HG02970 (cell line): ENCODE measurements around the gene SLC6A11.

Experiments used
- ATAC-seq: cut with Tn5 transposase; IDR thresholded peaks from one replicate; pipeline ENCODE4 v1.9.1; 2021; ENCODE audit warnings: mild to moderate bottlenecking, moderate library complexity, moderate number of reproducible peaks; ENCODE audit not compliant: unreplicated experiment, low FRiP score

SLC6A11 gene

DNA sequence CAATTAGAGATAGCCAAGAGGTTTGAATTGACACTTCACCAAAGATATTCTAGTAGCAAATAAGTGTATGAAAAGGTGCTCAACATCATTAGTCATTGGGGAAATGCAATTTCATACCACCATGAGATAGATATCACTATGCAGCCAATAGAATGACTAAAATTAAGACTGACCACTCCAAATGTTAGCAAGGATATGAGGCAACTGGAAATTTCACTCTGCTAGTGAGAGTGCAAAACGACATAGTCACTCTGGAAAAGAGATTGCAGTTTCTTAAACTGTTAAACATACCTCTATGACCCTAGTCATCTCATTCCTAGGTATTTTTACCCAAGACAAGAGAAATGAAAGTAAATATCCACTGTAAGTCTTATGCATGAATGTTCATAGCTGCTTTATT, 27.6 kb upstream of the SLC6A11 start:
- ATAC-seq = no peak

DNA sequence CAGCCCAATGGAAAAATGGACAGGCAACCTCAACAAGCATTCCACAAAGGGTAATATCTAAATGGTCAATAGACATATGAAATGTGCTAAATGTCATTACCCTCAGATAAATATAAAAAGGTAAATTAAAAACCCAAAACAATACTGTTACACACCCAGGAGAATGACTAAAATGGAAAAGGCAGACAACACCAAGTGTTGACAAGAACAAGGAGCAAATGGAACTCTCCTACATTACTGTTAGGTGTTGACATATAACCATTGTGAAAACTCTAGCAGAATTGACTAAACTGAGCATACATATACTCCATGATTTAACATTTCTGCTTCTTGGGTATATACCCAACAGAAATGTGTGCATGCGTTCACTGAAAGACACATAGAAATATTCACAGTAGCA, 25.3 kb upstream of the SLC6A11 start:
- no peak for ATAC-seq

DNA sequence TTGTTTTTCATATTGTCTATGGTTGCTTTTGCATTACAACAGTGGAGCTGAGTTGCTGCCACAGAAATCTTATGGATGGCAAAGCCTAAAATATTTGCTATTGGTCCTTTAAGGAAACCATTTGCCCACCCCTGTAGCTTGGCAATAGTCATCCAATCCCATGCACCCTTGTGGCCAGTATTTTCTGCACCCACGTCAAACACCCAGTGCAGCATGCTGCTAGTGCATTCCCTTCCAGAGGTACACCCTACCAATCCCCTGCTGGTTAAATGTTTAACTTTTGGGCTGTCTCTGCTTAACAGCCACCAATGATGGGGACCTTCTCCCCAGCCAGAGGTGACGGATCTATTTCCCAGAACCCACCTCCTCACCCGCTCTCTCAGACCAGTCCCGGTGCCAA, 23.8 kb upstream of the SLC6A11 start:
- ATAC-seq = no peak

DNA sequence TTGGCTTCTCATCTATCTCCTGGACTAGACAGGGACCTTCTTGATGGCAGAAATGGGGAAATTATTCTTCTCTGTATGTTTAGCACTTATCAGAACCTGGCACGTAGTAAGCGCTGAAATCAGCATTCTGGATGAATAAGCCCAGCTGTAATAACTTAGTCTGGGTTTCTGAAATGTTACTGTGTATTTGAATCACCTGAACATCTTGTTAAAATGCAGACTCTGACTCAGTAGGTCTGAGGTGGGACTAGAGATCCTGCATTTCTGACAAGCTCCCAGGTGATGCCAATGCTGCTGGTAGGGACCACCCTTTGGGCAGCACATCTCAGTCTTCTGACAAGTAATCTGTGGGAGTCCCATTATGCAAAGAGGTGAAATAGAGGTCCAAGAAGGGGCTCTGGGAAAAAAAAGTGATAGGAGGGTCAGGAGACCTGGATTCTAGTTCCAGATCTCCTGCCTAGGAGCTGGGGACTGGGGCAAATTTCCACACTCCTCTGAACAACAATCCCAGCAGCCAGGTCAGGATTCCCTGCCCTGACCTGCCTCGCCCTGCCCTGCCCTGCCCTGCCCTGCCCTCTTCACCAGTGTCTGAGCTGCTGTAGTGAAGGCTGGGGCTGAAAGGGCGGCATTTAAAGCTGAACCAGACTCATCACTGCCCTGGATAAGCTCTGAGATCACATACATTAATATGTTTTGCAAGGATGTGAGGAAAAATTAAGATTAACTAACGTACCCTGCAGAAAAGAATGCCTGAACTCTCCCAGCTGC, 17.2 kb upstream of the SLC6A11 start:
- no peak for ATAC-seq

DNA sequence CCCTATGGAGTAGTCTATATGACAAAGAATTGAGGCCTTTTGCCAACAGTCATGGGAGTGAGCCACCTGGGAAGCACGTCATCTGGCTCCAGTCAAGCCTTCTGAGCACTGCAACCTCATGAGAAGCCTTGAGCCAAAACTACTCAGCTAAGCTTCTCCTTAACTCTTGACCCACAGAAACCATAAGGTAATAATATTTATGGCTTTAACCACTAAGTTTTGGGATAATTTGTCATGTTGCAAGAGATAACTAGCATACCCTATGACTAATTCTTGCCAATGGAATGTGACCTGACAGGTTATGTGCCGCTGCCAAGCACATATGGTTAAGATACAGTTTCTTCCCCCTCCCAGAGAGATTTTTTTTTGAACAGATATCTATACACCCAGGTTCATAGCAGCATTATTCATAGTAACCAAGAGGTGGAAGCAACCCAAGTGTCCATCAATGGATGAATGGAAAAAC, 11.8 kb upstream of the SLC6A11 start:
- no peak for ATAC-seq

DNA sequence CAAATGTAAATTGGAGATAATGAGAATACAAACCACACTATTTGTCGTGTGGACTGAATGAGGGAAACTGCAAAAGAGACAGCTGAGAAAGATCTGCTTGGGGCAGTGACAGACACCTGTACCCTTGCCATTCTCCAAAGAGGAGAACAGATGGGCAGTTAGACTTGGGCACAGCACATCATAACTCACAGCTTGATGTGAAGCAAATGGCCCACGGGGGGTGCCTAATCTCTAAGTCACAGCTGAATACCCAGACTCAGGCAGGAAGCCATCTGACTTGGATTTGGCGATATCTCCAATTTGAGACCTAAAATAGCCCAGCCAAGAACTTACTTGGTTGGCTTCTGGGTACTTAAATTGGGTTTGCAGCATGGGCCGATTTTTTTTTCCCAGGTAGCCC, 10.0 kb upstream of the SLC6A11 start:
- ATAC-seq = no peak

DNA sequence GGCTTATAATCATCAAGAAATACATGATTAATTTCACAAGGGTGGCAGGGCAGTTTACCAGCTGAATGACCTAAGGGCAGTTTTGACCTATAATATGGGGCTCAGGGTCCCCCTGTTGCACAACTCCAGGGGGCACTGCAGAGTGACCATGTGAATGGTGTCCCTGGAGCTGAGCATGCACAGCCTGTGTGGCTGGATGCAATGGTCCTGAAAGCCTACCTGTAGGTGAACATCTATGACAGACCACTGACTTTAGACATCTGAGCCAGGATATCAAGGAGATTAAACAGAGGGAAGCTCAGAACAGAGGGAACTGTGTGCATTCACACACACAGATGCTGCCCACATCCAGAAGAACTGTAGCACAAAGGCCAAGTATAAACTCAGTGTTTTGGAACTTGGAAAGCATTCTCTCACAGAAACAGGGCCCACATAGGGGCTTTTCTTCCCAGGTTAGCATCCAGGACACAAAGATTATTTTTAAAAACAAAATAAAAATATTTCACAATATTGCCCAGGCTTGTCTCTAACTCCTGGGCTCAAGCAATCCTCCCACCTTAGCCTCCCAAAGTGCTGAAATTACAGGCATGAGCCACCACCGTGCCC, 7.8 kb upstream of the SLC6A11 start:
- ATAC-seq = no peak

DNA sequence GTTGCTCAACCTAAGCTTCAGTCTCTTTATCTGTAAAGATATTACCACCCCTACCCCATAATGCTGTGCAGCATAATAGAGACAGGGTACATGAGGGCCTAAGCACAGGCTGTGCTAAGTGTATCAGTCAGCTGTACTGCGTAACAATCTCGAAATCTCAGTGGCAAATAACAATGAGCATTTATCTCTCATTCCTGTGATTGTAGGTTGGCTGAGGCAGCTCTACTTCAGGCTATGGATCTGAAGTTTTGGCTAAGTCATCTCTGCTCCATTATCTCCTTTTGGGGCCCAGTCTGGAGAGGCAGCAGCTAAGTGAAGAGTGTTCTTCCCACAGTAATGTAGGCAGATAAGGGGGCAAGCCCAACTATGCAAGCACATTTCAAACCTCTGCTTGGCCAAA, 7.1 kb upstream of the SLC6A11 start:
- no peak for ATAC-seq

DNA sequence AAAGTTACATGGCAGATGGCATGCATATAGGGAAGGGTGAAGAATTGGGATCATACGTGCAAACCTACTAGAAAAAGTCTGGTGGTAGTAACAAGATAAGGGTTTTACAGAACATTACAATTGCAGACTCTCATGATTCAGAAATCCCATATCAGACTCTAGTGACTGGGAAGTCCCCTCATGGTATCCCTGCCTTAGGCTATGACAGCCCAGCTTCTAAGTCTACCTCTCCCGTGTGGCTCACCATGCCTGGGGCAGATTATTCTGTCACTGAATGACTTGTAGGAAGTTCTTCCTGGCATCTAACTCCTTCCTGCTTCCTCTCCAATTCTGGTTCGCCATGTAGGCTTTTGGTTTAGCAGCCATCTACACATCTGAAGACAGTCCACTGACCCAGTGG, 5.7 kb upstream of the SLC6A11 start:
- ATAC-seq = no peak

DNA sequence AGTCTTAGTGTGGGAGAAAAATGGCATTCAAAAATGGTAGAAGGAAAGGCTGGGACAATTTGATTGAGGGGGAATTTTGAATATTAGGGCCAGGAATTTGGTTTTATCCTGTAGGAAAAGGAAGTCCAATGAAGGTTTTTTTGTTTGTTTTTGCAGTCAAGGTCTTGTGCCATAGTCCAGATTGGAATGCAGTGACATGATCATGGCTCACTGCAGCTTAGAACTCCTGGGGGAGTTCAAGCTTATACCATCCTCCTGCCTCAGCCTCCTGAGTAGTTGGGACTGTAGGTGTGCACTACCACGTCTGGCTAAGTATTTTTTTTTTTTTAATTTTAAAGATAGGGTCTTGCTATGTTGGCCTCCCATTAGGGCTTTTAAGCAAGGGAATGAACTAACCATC, 2.6 kb upstream of the SLC6A11 start:
- ATAC-seq = no peak

DNA sequence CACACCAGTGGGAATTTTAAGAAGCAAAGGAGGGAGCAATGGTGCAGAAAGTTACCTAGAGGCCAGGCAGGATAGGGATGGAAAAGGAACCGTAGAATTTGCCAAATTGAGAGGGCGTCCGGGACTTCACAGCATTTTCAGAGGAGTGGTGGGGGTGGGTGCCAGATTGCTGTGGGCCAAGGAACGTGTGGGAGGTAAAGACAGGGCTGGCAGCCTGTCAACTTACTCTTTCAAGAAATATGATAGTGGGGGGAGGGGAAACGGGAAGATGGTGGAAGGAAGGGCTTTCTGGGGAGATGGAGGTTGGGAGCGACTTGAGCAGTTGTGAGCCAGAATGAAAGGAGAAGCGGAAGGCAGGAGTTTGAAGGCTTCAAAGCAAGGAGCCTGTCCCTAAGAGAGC, 1.4 kb upstream of the SLC6A11 start:
- ATAC-seq = no peak

DNA sequence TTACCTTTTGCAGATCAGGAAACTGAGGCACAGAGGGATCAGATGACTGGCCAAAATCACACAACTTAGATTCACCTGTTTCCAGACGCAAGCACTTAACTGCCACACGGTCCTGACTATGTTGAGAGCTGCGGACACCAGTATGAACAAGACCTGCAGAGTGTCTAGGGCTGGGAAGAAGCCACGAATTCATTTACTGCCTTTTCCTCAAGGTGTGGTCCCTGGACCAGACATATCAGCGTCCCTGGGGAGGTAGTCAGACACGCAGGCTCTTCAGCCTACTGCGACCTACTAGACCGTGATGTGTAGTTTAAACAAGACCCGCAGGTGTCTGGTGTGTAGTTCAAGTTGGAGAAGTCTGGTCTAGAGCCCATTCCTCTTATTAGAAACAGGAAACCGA, 541 bp upstream of the SLC6A11 start:
- ATAC-seq = no peak

DNA sequence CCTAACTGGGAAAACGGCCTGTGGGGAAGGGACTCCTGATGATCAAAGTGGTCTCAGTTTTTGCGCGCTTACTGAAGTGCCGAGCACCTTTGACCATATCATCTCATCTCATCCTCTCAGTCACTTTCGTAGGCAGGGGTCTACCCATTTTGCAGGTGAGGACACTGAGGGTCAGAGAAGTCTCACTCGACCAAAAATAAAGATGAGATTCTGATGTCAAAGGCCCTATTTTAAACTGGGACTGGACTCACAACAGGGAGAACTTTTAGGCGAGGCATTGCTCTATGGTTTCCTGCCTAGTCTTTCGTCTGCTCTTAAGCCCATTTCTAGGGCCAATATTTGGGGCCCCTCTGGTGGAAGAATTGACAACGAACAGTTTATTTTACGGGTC, 830 bp downstream of the SLC6A11 start:
- ATAC-seq = no peak

DNA sequence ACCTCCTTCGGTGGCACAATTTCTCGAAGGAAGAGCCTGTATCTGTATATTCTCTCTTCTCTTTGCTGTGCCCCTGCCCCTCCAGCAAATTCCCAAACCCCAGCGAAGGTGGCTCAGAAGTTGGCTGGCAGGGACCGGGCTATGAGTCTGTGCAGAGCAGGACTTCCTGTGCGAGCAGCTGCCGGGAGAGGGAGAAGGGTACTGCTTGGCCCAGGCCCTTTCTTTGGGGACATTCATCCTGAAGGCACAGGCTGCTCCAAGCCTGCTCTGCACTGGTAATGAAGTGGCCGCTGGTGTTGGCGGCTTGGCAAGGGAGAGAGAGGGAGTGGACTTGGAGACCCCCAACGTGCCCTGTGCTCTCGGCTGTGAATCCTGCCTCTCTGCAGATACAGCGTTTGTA, 1.5 kb downstream of the SLC6A11 start:
- ATAC-seq = no peak

DNA sequence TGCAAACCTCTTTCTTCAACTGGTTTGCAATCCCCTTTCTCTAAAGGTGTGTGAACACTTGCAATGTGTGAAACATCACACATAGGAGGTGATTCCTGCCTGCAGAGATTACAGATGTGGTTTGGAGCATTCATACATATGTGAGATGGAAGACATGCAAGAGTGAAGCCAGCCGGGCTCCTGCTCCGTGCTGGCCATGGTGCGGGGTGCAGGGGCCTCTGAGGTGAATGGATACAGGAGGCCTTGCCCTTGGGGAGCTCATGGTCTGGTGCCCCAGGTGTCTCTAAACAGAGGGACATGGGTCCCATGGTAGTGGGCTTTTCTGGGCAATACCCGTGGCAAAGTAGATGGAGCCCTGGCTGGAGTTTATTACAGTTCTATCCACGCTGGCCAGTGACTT, 6.0 kb downstream of the SLC6A11 start:
- no peak for ATAC-seq

DNA sequence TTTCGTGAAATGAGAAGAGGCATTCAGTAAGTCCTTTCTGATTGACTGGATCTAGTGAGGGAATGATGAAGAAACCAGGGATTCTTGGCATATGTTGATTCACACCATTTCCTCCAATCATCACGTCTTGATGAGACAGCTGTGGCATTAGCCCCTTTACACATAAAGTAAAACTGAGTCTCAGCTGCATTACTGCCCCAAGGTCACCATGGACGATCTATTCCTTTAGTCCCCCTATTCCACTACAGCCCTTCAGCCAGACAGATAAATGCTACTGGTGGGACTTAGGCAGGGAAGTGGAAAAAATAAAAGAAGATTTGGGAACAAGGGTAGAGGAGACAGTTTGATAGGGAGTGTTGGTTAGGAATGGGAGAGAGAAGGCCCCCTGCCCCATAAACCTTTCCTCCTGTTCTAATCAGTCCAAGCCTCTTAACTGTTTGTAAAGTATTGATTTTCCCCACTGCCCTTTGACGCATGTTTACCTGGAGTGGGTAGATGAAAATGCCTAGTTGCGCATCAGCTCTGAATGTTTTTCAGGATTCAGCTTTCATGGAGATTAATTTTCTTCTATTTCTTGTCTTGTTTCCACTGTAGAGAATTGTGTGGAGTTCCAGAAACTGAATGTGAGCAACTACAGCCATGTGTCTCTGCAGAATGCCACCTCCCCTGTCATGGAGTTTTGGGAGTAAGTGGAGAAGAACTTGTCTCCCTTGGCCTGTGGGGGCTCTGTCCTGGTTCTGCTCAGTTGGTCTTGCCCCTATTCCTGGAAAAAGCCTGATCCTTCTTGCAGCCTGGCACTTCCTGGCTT, 6.9 kb downstream of the SLC6A11 start:
- no peak for ATAC-seq

DNA sequence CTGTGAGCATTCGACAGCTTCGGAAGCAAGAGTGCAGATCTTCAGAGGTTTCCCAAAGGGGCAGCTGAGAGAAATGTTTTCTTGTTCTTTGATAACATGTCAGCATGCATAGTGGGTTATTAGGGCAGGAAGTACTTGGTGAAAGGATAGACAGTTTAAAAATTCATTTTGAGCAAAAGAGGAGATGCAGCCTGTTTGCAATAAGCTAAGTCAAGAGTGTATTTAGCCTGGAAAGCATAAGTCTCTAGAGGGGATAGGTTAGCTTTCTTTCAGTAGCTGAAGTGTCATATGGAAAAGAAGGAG, 7.4 kb downstream of the SLC6A11 start:
- no peak for ATAC-seq

DNA sequence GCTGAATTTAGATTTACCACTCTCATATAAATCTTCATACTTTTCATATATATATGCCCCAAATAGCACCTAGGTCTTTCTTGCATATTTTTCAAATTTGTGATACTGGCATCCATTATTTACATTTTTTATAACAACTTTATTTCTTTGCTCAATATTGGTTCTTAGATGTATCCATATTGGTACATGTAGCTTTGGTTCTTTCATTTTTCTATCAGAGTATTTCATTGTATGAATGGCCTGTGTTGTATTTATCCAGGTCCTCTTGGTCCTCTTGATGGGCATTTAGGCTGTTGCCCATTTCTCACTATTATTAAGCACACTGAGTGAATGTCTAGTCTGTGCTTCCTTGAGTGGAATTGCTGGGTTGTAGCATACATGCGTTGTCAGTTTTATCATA, 8.4 kb downstream of the SLC6A11 start:
- ATAC-seq = no peak

DNA sequence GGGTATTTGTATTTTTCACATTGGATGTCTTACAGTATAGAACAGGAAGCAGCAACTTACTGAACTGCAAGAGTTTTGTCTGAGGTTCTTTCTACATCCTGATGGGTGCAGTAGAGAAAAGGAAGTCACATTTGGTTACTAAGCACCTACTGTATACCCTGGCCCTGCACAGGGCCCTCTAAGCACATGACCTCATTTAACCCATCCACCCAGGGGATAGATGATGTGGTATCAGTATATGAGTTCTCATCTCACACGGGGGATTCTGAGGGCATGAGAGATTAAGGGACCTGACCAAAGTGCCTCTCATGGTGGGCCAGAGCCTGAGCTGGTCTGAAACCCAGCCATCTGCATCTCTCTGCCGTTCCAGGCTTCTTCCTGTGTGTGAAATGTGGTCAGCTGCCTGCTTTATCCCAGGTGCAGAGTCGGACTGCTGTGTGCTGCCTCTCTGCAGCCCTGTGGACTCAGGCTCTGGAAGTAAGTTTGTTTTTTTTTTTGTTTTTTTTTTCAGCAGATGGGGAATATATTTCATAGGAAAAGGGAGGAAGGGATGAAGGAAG, 17.9 kb downstream of the SLC6A11 start:
- no peak for ATAC-seq

DNA sequence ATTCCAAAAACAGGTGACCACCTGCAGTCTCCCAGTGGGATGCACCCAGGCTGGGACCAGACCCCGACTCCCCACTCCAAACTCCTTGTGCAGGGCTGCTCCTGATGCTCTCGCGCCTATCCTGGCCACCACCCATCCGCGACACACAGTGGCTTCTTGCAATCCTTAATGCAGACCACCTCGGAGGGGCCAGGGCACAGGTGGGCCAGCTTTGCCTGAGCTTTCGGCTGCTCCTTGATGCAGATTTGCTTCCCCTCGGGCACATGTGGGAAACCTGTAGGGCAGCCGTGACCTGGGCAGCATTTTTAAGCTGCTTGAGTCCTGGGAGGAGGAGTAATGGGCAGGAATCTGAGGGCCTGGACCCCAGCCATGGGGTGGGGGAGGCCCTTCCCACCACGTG, 18.9 kb downstream of the SLC6A11 start:
- ATAC-seq = no peak

DNA sequence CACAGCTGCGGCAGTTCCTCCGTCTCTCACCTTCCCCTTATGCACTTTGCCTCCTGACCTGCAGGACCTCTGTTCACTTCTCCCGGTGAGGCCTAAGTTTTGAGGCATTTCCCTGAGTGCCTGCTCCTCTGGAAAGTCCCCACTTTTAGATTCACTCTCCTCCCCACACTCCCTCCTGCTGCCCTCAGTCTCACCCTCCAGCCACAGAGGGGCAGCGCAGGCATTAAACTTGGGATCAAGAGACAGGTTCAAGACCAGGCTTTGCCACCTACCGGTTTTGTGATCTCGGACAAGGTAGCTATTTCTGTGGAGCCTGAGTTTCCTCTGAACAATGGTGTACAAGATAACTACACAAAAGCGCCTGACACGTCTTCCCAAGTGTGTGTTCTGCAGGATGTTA, 19.4 kb downstream of the SLC6A11 start:
- no peak for ATAC-seq
